Measurements from ENCODE around the gene MBD3L3.
"Not testable (repeated sequence)": the region's sequence is repeated elsewhere in the genome, so short reads cannot be mapped to it uniquely, and the experiment has no call there.

Gene MBD3L3

GRCh38 chr19:7059977-7060376 lies 1.5 kb upstream of the MBD3L3 start:
- not testable (repeated sequence) for DNase-seq

- DNase-seq: not testable (repeated sequence)
These were observed 2.1 kb downstream of the MBD3L3 start for GRCh38 chr19:7056371-7056770.

GRCh38 chr19:7055679-7056078 lies 2.8 kb downstream of the MBD3L3 start:
- DNase-seq: not testable (repeated sequence)

GRCh38 chr19:7054635-7055368 lies 3.7 kb downstream of the MBD3L3 start:
- DNase-seq: not testable (repeated sequence)

GRCh38 chr19:7052896-7053295 lies 5.6 kb downstream of the MBD3L3 start:
- not testable (repeated sequence) for DNase-seq

GRCh38 chr19:7051421-7051820 lies 7.1 kb downstream of the MBD3L3 start:
- DNase-seq: not testable (repeated sequence)

GRCh38 chr19:7049021-7049420 lies 9.5 kb downstream of the MBD3L3 start, which contains the start of gene MBD3L2:
MBD3L2 (plus strand) TSS chr19:7049321; CDS start chr19:7049374, 53 bp downstream.
- not testable (repeated sequence) for DNase-seq

- not testable (repeated sequence) for DNase-seq
These were observed 16.9 kb downstream of the MBD3L3 start for GRCh38 chr19:7041563-7041962.

GRCh38 chr19:7040079-7040478 lies 18.4 kb downstream of the MBD3L3 start, which contains the start of gene MBD3L4:
MBD3L4 (minus strand) TSS chr19:7040179; CDS start chr19:7040144, 35 bp downstream.
- not testable (repeated sequence) for DNase-seq

GRCh38 chr19:7030278-7030677 lies 28.2 kb downstream of the MBD3L3 start, which contains the start of gene MBD3L5:
MBD3L5 (plus strand) TSS chr19:7030578; CDS start chr19:7030612, 34 bp downstream.
- DNase-seq: not testable (repeated sequence)

- DNase-seq: not testable (repeated sequence)
These were observed 29.7 kb downstream of the MBD3L3 start for GRCh38 chr19:7028790-7029189.

- not testable (repeated sequence) for DNase-seq
These were observed 37.1 kb downstream of the MBD3L3 start, which contains the start of gene MBD3L2B for GRCh38 chr19:7021331-7021730. MBD3L2B (minus strand) TSS chr19:7021431; CDS start chr19:7021397, 34 bp downstream.

GRCh38 chr19:7018828-7019227 lies 39.6 kb downstream of the MBD3L3 start:
- no peak for DNase-seq

- no peak for DNase-seq
These were observed 44.8 kb downstream of the MBD3L3 start for GRCh38 chr19:7013678-7014077.

- no peak for DNase-seq
These were observed 47.5 kb downstream of the MBD3L3 start for GRCh38 chr19:7010722-7011593.

- DNase-seq: no peak
These were observed 50.6 kb downstream of the MBD3L3 start for GRCh38 chr19:7007859-7008258.
